Measurements from ENCODE around the gene TRIB2.

DNA sequence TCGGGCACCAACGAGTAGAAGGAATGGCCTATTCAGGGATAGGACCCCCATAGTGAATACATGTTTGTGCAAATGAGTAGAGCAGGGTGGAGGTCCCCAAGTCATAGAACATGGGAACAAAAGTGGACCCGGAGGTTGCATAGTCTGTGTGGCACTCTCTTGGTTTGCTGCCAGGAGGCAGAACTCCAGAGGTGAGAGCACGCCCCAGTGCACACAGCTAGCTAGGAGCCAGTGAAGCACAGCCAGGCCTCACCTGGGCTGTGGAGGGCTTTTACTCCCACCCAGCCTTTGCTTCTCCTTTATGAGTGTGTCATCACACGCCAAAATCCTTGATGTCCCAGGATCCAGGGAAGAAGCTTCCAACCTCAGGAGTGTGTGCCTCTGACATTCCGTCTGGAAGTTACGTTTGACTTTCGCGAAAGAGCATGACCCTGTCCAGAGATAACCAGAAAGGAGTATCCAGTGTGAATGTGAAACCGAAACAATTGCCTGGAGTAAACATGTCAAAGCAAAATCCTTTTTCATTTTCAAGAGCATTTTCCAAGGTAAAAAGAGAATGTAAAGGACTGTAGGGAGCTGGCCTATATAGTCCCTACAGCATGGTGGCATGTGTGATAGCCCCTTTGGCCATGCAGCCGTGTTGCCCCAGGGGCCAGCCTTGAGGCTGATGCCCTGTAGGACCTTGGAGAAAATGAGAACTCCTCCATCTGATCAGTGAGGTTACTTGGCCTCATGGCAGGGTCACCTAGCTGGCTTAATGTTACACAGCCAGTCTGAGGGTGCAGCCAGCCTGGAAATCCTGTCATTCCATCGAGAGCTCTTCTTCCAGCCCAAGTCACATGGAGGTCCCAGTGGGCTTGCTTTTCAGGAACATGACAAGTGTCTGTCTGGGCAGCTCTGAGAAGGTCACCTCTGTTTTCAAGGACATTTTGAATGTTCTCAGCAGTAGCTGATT is 8.8 kb downstream of the TRIB2 start:
- no peak for TF ChIP-seq POLR2AphosphoS5 (IDR thresholded peaks at IDR 0.05; ENCODE audit: low read depth, low read length)
- no peak for TF ChIP-seq TAF1 (IDR thresholded peaks at IDR 0.05; ENCODE audit: borderline replicate concordance, insufficient read depth, low read length)
- TF ChIP-seq, protein P1, sequence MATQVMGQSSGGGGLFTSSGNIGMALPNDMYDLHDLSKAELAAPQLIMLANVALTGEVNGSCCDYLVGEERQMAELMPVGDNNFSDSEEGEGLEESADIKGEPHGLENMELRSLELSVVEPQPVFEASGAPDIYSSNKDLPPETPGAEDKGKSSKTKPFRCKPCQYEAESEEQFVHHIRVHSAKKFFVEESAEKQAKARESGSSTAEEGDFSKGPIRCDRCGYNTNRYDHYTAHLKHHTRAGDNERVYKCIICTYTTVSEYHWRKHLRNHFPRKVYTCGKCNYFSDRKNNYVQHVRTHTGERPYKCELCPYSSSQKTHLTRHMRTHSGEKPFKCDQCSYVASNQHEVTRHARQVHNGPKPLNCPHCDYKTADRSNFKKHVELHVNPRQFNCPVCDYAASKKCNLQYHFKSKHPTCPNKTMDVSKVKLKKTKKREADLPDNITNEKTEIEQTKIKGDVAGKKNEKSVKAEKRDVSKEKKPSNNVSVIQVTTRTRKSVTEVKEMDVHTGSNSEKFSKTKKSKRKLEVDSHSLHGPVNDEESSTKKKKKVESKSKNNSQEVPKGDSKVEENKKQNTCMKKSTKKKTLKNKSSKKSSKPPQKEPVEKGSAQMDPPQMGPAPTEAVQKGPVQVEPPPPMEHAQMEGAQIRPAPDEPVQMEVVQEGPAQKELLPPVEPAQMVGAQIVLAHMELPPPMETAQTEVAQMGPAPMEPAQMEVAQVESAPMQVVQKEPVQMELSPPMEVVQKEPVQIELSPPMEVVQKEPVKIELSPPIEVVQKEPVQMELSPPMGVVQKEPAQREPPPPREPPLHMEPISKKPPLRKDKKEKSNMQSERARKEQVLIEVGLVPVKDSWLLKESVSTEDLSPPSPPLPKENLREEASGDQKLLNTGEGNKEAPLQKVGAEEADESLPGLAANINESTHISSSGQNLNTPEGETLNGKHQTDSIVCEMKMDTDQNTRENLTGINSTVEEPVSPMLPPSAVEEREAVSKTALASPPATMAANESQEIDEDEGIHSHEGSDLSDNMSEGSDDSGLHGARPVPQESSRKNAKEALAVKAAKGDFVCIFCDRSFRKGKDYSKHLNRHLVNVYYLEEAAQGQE (IDR thresholded peaks at IDR 0.05; ENCODE audit: insufficient read depth in 1 of 2, low read depth in 2 of 2, low read length in 2 of 2) = no peak
